DOHH2 (cell line): Measurements from ENCODE around the gene CHST5.

ENCODE experiments used
- H3F3A ChIP-seq: fragments of 200-600 bp; sonication (generic), shearing (Covaris generic); 2 replicates; pipeline ENCODE4 v1.6.0; 2016; ENCODE audit warnings: antibody characterized with exemption, mild to moderate bottlenecking; ENCODE audit not compliant: control insufficient read depth, insufficient read depth
- H3K27ac ChIP-seq: fragments of 200-600 bp; sonication (generic); 2 replicates; pipeline ENCODE4 v1.5.1; 2014; ENCODE audit warnings: low read depth, mild to moderate bottlenecking, low read length, moderate library complexity
- H3K27me3 ChIP-seq: fragments of 200-600 bp; sonication (generic); 2 replicates; pipeline ENCODE4 v1.6.1; 2014; ENCODE audit warnings: mild to moderate bottlenecking, low read length, mixed read lengths; ENCODE audit not compliant: control insufficient read depth
- H3K36me3 ChIP-seq: fragments of 200-600 bp; sonication (generic); 2 replicates; pipeline ENCODE4 v1.6.1; 2014; ENCODE audit warnings: mild to moderate bottlenecking, low read length, moderate library complexity, mixed read lengths; ENCODE audit not compliant: control insufficient read depth
- H3K4me1 ChIP-seq: fragments of 200-600 bp; sonication (generic); 2 replicates; pipeline ENCODE4 v1.6.1; 2014; ENCODE audit warnings: mild to moderate bottlenecking, low read length, mixed read lengths; ENCODE audit not compliant: control insufficient read depth
- H3K4me2 ChIP-seq: fragments of 200-600 bp; sonication (generic); 2 replicates; pipeline ENCODE4 v1.6.0; 2014; ENCODE audit warnings: mild to moderate bottlenecking, low read length, moderate library complexity
- H3K4me3 ChIP-seq: fragments of 200-600 bp; sonication (generic); 2 replicates; pipeline ENCODE4 v1.5.1; 2014; ENCODE audit warnings: mild to moderate bottlenecking, low read length, mixed read lengths
- H3K79me2 ChIP-seq: fragments of 200-600 bp; sonication (generic); 2 replicates; pipeline ENCODE4 v1.6.1; 2014; ENCODE audit warnings: mild to moderate bottlenecking, low read length, mixed read lengths; ENCODE audit not compliant: control insufficient read depth
- H3K9me2 ChIP-seq: fragments of 200-600 bp; sonication (generic); replicated peaks from 2 replicates; pipeline ENCODE4 v1.6.1; 2014; ENCODE audit warnings: mild to moderate bottlenecking, low read length, mixed read lengths; ENCODE audit not compliant: control insufficient read depth
- H3K9me3 ChIP-seq: fragments of 200-600 bp; sonication (generic); 2 replicates; pipeline ENCODE4 v1.6.1; 2014; ENCODE audit warnings: antibody characterized with exemption, low read length, mixed read lengths; ENCODE audit not compliant: control insufficient read depth, insufficient read depth
- H4K20me1 ChIP-seq: fragments of 200-600 bp; sonication (generic); 2 replicates; pipeline ENCODE4 v1.6.0; 2014; ENCODE audit warnings: low read depth, mild to moderate bottlenecking, antibody characterized with exemption, low read length, moderate library complexity; ENCODE audit not compliant: control insufficient read depth, insufficient read depth
- EZH2phosphoT487 ChIP-seq: fragments of 200-600 bp; sonication (generic); IDR thresholded peaks from 2 replicates; pipeline ENCODE4 v1.6.1; 2017; ENCODE audit warnings: borderline replicate concordance, mild to moderate bottlenecking, antibody characterized with exemption, low read length, moderate library complexity, mixed read lengths
- TF ChIP-seq, protein P1 (sequence below): fragments of 200-600 bp; sonication (generic); IDR thresholded peaks from one replicate; pipeline ENCODE4 v1.5.1; 2014; ENCODE audit warnings: antibody characterized with exemption, mild to moderate bottlenecking, low read depth, low read length; ENCODE audit not compliant: poor library complexity, severe bottlenecking

Gene CHST5

DNA sequence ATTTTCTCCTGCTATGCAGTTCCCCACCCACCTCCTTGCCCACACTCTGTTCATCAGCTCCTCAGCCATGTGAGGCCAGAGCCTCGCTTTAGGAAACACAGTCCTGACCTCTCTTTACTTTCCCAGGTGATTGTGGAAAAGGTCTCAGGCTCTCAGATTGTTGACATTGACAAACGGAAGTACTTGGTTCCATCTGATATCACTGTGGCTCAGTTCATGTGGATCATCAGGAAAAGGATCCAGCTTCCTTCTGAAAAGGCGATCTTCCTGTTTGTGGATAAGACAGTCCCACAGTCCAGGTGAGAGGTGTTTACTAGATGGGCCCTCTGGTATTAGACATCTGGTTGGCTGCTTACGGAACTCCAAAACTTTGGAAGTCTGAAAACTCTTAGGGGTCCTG, 32.0 kb upstream of the CHST5 start:
- Histone ChIP-seq H3K36me3 (peaks cover 57% of the 10 kb centered on the region), H3K4me3 (peak overlapping the region; percentile 99; the same call in 1 of the 2 replicates), H3K4me2 (peak overlapping the region; percentile 94)

DNA sequence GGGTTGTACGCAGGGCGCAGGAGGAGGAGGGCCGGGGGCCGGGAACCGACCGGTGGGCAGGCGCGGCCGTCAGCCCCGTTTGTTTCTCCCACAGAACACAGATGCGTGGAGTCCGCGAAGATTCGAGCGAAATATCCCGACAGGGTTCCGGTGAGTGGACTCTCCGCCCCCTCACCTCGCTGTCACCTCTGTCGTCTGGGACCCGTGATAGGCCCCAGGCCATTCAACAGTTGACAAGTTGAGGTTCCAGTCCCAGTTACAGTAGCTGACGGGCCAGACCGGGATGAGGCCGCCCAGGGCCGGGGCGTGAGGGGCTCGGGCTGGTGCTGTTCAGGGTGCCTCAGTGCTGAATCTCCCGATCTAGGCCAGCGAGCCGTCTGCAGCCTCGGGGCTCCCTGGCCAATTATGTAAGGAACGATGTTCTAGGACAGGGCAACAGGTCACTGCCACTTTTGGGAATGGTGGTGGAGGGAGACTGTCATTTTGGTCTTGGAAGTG, 30.9 kb upstream of the CHST5 start:
- Histone ChIP-seq H3K9me3 (no peaks in the 10 kb centered on the region), H3K27ac (peak overlapping the region; percentile 71), H3K36me3 (peaks cover 46% of the 10 kb centered on the region), H4K20me1 (peaks cover 7% of the 10 kb centered on the region; the same call in 1 of the 2 replicates), H3K4me3 (peak overlapping the region; percentile 99), H3K4me2 (peak overlapping the region; percentile 94), H3F3A (peaks cover 14% of the 10 kb centered on the region), H3K27me3 (no peaks in the 10 kb centered on the region), H3K4me1 (peaks cover 66% of the 10 kb centered on the region), H3K9me2 (no peaks in the 10 kb centered on the region), H3K79me2 (peaks cover 40% of the 10 kb centered on the region)
- TF ChIP-seq EZH2phosphoT487, result no peak
- TF ChIP-seq, protein P1, sequence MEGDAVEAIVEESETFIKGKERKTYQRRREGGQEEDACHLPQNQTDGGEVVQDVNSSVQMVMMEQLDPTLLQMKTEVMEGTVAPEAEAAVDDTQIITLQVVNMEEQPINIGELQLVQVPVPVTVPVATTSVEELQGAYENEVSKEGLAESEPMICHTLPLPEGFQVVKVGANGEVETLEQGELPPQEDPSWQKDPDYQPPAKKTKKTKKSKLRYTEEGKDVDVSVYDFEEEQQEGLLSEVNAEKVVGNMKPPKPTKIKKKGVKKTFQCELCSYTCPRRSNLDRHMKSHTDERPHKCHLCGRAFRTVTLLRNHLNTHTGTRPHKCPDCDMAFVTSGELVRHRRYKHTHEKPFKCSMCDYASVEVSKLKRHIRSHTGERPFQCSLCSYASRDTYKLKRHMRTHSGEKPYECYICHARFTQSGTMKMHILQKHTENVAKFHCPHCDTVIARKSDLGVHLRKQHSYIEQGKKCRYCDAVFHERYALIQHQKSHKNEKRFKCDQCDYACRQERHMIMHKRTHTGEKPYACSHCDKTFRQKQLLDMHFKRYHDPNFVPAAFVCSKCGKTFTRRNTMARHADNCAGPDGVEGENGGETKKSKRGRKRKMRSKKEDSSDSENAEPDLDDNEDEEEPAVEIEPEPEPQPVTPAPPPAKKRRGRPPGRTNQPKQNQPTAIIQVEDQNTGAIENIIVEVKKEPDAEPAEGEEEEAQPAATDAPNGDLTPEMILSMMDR, result no peak

More for the DNA sequence above, 32.0 kb upstream of the CHST5 start:
- H3K9me2 ChIP-seq, result no peaks in the 10 kb centered on the region
- peaks cover 51% of the 10 kb centered on the region for H3K79me2 ChIP-seq
- H4K20me1 ChIP-seq, result peaks cover 7% of the 10 kb centered on the region; the same call in 1 of the 2 replicates
- H3F3A ChIP-seq, result peaks cover 14% of the 10 kb centered on the region
- TF ChIP-seq EZH2phosphoT487, result no peak
- TF ChIP-seq, protein P1, result no peak
- no peaks in the 10 kb centered on the region for H3K27me3 ChIP-seq
- H3K9me3 ChIP-seq, result no peaks in the 10 kb centered on the region
- no peak overlapping the region for H3K27ac ChIP-seq
- peaks cover 77% of the 10 kb centered on the region for H3K4me1 ChIP-seq

DNA sequence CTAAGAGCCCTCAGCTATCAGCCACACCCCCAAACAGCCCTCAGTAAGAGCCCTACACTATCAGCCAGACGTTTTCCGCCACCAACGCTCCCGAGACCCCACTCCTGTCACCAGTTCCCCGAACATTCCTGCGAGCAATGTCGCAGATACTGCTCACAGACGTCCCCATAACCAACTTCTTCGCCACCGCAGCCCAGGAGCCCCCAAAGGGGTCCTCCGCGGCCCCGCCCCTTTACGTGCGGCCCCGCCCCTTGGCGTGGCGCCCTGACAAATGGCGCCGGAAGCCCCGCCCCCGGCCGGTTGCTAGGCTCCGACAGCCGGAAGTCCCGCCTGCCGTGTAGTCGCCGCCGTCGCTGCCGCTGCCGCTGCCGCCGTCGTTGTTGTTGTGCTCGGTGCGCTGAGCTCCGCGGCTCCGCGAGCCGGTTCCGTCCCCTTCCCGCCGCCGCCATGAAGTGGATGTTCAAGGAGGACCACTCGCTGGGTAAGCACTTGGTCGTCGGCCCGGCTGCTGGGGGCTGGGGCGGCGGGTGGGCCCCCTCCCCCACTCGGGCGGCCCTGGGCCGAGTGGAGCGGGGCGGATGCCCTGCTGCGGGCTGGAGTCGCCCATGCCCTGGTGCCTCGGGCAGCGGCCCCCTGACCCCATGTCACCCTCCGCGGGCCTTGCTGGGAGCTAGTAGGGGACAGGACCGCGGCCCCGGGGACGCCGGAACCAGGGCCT, 30.3 kb upstream of the CHST5 start, which contains the start of gene GABARAPL2:
Gene GABARAPL2, plus strand, starts transcription at position 340 of the 718 bp plus-strand sequence. Its CDS starts 108 bp downstream, at position 448.
- H3K4me2 ChIP-seq, result peak within 1 kb of the TSS; percentile 94
- H3K4me1 ChIP-seq, result peaks cover 59% of the 10 kb centered on the region
- peaks cover 35% of the 10 kb centered on the region for H3K79me2 ChIP-seq
- H3F3A ChIP-seq, result peaks cover 14% of the 10 kb centered on the region
- peak within 1 kb of the TSS; percentile 71 for H3K27ac ChIP-seq
- H3K36me3 ChIP-seq, result peaks cover 40% of the 10 kb centered on the region
- no peaks in the 10 kb centered on the region for H3K27me3 ChIP-seq
- peak within 1 kb of the TSS; percentile 99 for H3K4me3 ChIP-seq
- peaks cover 7% of the 10 kb centered on the region; the same call in 1 of the 2 replicates for H4K20me1 ChIP-seq
- TF ChIP-seq, protein P1, result no peak
- no peak for TF ChIP-seq EZH2phosphoT487
- H3K9me3 ChIP-seq, result no peaks in the 10 kb centered on the region
- no peaks in the 10 kb centered on the region for H3K9me2 ChIP-seq
